ENCODE results near the gene MORN1.

Gene MORN1

GRCh38 chr1:2350911-2351655 is 40.3 kb downstream of the MORN1 start:
- DNase-seq (ENCODE audit: low spot score) = no peak

DNA sequence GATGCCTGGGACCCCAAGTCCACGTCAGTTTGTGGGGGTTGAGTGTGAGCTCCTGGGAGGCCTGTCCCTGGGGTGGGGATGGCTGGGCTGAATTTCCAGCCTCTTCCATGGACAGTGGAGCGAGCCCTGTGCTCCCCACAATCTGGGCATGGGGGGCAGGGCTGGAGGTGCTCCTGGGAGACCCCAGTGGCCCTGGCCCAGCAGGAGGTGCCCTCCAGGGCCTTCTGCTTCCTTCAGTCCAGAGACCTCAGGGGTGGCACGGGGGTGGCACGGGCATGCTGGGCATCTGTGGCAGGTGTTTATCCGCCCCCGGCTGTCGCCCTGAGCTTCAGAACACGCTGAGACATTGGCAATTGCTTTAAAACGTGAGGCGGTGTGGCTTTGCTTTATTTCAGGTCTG is 40.9 kb downstream of the MORN1 start:
- DNase-seq (ENCODE audit: low spot score) = no peak

GRCh38 chr1:2349806-2350205 is 41.5 kb downstream of the MORN1 start:
- no peak for DNase-seq (ENCODE audit: low spot score)

GRCh38 chr1:2348346-2349325 is 42.7 kb downstream of the MORN1 start:
- no peak for DNase-seq (ENCODE audit: low spot score)

DNA sequence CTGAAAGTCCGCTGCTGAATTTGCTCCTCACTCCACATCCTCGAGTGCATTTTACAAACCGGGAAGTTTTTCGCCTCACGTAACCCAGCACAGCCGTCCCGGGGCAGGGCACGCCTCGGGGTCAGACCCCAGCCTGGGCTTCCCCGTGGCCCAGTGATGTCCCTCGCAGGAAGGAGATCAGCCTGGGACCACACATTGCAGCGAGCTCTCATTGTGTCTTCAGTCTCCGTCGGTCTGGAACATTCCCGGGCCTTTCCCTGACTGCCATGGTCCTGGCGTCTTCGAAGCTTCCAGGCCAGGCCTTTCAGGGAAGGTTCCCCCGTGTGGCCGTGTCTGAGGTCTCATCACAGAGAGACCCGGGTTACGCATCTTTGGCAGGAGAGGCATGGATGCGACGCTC is 43.5 kb downstream of the MORN1 start:
- no peak for DNase-seq (ENCODE audit: low spot score)

DNA sequence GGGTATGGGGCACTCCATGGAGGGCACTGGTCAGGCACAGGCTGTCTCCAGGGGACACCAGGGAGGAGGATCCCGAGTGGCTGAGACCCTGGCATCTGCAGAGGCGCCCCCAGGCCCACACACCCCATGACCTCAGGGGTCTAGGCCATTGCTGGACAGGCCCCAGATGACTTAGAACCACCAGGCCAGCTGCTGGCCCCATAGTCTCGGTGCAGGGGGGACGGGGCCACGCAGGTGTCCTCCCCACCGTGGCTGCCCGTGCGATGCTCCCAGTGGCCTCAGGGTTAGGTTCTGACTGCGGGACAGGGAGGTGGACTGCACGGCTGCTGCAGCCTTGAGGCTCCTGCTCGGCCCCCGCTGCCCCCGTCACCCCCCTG is 44.0 kb downstream of the MORN1 start:
- no peak for DNase-seq (ENCODE audit: low spot score)

- DNase-seq (ENCODE audit: low spot score) = no peak
These were observed 44.5 kb downstream of the MORN1 start for GRCh38 chr1:2346691-2347408.

DNA sequence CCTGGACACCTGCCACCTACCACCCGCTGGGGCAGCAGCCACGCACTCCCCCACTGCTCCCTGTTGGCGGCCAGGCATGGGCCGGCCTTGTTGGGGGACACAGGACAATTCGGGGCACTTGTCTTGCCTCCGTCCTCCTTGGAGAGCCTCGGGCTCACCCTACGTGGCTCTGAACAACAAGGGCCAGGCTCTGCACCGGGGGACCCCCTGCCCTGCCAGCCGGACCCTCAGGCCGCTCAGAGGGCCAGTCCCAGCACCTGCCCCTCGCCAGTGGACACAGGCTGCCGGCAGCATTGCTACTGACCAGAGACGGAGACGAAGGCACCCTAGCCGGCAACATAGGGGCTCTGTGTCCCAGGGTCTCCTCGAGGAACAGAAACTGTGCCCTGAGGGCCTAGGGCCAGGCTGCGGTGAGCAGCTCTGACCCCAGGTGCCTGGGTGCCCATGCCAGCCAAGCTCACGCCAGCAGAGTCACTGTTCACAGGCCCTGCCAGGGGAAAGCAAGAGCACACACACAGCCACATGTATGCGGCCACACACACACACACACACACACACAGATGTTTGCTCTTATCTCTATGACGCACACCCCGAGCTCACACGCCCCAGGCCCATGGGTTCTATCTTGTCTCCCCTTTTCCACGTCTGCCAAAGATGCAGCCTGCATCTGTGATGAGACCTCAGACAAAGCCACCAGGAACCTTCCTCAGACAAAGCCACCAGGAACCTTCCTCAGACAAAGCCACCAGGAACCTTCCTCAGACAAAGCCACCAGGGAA is 45.9 kb downstream of the MORN1 start:
- DNase-seq (ENCODE audit: low spot score) = no peak

GRCh38 chr1:2344744-2345296 is 46.5 kb downstream of the MORN1 start:
- no peak for DNase-seq (ENCODE audit: low spot score)

- no peak for DNase-seq (ENCODE audit: low spot score)
These were observed 47.2 kb downstream of the MORN1 start for GRCh38 chr1:2344121-2344681.

DNA sequence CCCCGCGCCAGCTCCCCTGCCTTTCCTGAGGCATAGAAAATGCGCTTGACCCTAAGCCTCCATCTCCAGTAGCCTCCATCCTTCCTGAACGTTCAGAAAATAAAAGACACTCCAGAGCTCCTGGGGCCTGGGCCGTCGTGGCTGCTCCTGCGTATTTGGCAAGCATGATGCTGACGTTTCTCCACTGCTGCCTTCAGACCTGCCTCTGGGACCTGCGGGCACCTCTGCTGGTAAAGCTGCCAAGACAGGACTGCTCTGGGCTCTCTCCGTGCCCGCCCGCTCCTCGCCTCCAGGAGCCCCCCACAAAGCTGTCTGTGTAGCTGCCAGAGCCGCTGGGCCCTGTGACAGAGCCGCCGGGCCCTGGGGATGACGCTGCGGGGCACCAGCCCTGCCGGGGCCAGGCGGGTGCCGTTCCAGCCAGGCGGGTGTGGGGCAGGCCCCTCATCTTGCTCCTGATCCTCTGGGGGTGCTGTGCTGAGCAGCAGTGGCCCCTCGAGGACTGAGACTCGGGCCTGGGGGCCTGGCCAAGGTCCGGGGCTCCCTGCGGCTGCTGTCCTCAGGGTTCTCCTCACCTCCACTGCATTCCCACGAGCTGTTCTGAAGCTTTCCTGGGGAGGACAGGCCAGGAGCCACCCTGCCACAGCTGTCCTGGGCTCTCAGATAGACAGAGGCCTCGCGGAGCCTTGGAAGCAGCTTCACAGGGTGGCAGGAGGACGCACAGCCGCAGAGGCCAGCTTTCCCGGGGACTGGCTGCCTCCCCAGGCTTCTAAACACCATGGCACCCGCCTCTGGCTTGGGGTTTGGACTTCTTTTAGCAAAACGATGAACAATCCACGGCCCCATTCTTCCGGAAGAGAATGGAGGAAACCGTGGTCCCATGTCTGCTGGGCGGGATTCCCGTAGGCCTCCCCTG is 48.1 kb downstream of the MORN1 start:
- no peak for DNase-seq (ENCODE audit: low spot score)

GRCh38 chr1:2342384-2343022 is 48.9 kb downstream of the MORN1 start:
- no peak for DNase-seq (ENCODE audit: low spot score)

DNA sequence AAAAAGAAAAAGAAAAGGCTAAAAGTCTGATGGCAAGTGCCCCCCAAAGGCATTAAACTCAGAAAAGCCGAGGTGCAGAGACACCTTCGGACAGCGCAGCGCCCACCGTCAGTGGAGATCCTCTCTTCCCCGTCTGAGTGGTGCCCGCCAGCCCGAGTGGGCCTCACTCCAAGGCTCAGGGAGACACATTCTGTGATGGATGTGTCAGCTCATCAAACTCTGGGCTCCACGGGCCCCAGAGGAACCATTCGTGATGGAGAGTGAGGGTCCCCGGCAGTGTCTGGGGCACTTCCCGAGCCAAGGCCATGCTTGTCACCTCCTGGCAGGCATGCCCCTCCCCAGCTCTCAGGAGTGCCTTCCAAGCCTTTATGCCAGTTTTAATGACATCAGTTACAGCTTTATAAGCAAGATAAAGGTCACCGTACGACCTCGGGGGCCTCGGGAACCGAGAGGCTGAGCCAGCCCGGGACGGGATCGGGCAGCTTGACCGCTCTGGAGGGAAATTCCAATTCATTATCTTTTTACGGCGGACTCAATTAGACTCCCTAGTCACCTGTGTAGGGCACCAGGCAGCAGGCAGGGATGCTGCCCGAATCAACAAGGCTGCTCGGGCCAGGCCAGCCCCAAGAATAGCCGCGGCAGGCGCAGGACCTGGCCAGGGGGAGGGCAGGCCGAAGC is 49.5 kb downstream of the MORN1 start:
- no peak for DNase-seq (ENCODE audit: low spot score)

DNA sequence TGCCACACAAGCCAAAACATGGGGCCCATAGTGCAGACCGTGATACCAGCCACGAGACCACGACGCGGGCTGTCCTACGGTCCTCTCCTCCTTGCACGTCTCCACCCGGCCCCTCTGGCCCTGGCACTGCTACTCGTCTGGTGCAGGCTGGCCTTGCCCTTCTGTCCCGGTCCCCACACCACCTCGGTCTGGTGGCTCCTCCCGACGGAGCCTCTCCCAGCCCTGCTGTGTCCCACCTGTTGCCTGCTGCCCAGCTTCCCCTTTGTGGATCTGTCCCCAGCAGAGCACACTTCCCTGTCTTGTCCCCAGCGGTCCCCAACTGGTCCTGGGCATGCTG is 50.5 kb downstream of the MORN1 start:
- DNase-seq (ENCODE audit: low spot score) = no peak

DNA sequence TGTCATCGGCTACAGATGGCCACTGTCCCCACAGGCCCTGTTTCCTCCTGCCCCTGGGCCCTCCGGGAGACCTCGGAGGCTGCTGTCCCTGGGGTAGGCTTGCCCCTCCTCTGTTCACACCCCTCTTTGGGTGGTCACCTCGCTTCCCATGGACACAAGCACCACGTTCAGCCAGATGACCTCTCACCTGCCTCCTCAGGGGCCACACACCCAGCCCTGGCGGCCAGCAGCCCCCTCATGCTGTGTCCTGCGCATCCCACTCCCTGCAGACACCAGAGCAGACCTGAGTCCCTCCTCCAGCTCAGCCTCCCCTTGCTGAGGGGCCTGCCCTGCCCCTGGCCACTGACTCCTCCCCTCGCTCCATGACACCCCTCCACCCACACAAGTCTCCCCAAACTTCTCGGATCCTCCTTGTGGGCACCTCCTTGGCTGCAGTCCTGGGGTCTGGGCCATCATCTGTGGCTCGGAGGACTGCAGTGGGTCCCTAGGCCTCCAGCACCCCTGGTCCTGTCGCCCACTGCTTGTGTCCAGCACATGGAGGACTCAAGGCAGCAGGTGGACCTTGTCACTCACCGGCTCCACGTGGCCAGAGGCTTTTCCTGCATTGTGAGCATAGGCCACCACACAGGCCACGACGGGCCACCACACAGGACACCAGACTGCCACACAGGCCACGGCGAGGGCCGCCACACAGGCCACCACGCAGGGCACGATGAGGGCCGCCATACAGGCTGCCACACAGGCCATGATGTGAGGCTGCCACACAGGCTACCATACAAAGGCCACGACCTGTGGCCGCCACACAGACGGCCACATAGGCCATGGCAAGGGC is 51.1 kb downstream of the MORN1 start:
- no peak for DNase-seq (ENCODE audit: low spot score)

DNA sequence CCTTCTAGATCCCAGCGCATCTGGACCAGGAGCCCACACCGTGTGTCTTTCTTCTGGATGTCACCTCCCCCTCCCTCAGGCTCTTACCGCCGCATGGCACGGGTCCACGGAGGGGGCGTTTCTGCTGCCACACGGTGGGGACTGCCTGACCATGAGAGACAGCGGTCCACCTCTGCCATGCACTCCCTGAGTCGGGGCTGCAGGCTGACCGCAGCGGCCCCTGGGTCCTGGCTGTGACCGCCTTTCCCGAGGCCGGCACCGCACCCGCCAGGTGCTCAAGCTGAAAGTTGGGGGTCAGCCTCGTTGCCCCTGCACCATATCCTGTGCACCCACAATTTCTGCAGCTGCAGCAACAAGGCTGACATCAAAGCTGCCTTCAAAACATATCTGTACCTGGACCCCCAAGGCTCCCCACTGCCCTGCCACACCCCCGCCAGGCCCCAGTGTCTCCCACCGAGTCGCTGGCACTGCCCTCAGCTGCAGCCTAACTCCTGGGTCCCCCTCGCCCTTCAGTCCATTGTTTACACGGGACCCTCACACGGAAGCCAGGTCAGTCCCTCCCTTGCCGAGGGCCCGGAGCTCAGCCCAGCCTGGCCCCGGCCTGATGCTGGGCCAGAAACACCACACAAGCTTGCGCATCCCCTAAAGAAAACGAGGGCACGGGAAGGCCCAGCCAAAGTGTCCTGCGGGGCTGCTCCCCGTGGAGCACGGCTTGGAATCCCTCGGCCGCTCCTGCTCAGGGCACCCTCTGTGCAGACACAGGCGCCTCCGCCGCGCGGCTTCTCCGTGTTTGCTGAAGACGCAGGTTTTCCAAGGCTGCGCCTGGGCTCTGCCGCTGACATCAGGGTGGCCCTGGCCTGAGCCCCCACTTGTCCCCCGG is 51.9 kb downstream of the MORN1 start:
- no peak for DNase-seq (ENCODE audit: low spot score)

GRCh38 chr1:2337501-2337900 is 53.9 kb downstream of the MORN1 start:
- no peak for DNase-seq (ENCODE audit: low spot score)
